K562 (cell line): ENCODE data around the gene ST6GAL1.
"Not testable (repeated sequence)": the region's sequence is repeated elsewhere in the genome, so short reads cannot be mapped to it uniquely, and the experiment has no call there.

Experiments
- BDP1 ChIP-seq: IDR thresholded peaks from 3 replicates; pipeline ENCODE4 v1.6.1; 2011; ENCODE audit not compliant: insufficient read length, insufficient read depth
- CTCF ChIP-seq, 3 experiments: IDR thresholded peaks in 2 of 3; conservative IDR thresholded peaks in 1 of 3; 2 replicates each; pipeline ENCODE4 v1.5.1; 2011 to 2012; ENCODE audit warnings: low read length in 3 of 3, mild to moderate bottlenecking in 3 of 3, control low read depth in 2 of 3, improper control_type of control experiment in 1 of 3, inconsistent platforms in 1 of 3, low read depth in 1 of 3, mixed read lengths in 1 of 3, moderate library complexity in 1 of 3; ENCODE audit not compliant: insufficient read depth in 2 of 3
- ELF1 ChIP-seq: fragments of 200-800 bp; sonication (Bioruptor generic); IDR thresholded peaks from 2 replicates; pipeline ENCODE4 v1.6.1; 2016; ENCODE audit warnings: missing genetic modification characterization, missing compliant biosample characterization
- ETV5 ChIP-seq: sonication (generic); formaldehyde crosslinking; IDR thresholded peaks from 2 replicates; pipeline ENCODE4 v1.4.0; 2020; ENCODE audit warnings: low read depth, mild to moderate bottlenecking, missing genetic modification reagents
- KDM4B ChIP-seq, 2 experiments: fragments of 450-650 bp in 1 of 2; sonication (generic) in 1 of 2; IDR thresholded peaks; 2 replicates each; pipeline ENCODE4 v1.6.1; 2016 to 2017; ENCODE audit warnings: borderline replicate concordance in 2 of 2, antibody characterized with exemption in 1 of 2, low read depth in 1 of 2, mild to moderate bottlenecking in 1 of 2
- NRF1 ChIP-seq, 2 experiments: fragments of 450-650 bp; IDR thresholded peaks in 1 of 2; conservative IDR thresholded peaks in 1 of 2; 2 replicates each; pipeline ENCODE4 v1.6.1; 2014; ENCODE audit warnings: mild to moderate bottlenecking in 2 of 2
- NUFIP1 ChIP-seq: fragments of 450-650 bp; IDR thresholded peaks from 2 replicates; pipeline ENCODE4 v1.6.1; 2018; ENCODE audit not compliant: partially characterized antibody
- POLR2AphosphoS5 ChIP-seq: IDR thresholded peaks from 2 replicates; pipeline ENCODE4 v1.6.1; 2011; ENCODE audit warnings: mild to moderate bottlenecking, low read depth, low read length, moderate library complexity; ENCODE audit not compliant: control insufficient read depth, insufficient read depth
- SREBF2 ChIP-seq: sonication (generic); formaldehyde crosslinking; IDR thresholded peaks from 2 replicates; pipeline ENCODE4 v1.4.0; 2020; ENCODE audit warnings: mild to moderate bottlenecking, missing genetic modification reagents
- YY1 ChIP-seq, 3 experiments: IDR thresholded peaks; 2 replicates each; pipeline ENCODE4 v1.6.1; 2011; ENCODE audit warnings: low read length in 2 of 3, mild to moderate bottlenecking in 2 of 3, moderate library complexity in 2 of 3, borderline replicate concordance in 1 of 3, control low read depth in 1 of 3, low read depth in 1 of 3; ENCODE audit not compliant: insufficient read depth in 3 of 3, insufficient replicate concordance in 2 of 3, control insufficient read depth in 1 of 3, insufficient read length in 1 of 3; ENCODE audit errors: extremely low read depth in 1 of 3
- ZFP30 ChIP-seq: fragments of 250-450 bp; sonication (Bioruptor Pico); IDR thresholded peaks from 2 replicates; pipeline ENCODE4 v1.8.0; 2022; ENCODE audit warnings: moderate library complexity, mild to moderate bottlenecking, inconsistent platforms, borderline replicate concordance
- TF ChIP-seq, protein P1 (sequence below): fragments of 450-650 bp; IDR thresholded peaks from one replicate; pipeline ENCODE4 v1.6.1; 2018; ENCODE audit warnings: mild to moderate bottlenecking, moderate library complexity; ENCODE audit not compliant: partially characterized antibody

- TF ChIP-seq CTCF (IDR thresholded peaks at IDR 0.05 in 2 of 3, conservative IDR thresholded peaks at IDR 0.05 in 1 of 3; ENCODE audit: insufficient read depth in 2 of 3, low read depth in 1 of 3, low read length in 3 of 3); ETV5 (CRISPR knock-in tag); SREBF2 (CRISPR knock-in tag); NUFIP1; NRF1 (conservative IDR thresholded peaks at IDR 0.05 in 1 of 2, IDR thresholded peaks at IDR 0.05 in 1 of 2); BDP1; ZFP30; ELF1 (tag); KDM4B (IDR thresholded peaks at IDR 0.05; ENCODE audit: borderline replicate concordance in 2 of 2, low read depth in 1 of 2); POLR2AphosphoS5; YY1 (IDR thresholded peaks at IDR 0.05; ENCODE audit: borderline replicate concordance in 1 of 3, control insufficient read depth in 1 of 3, extremely low read depth in 1 of 3, insufficient read depth in 3 of 3, insufficient read length in 1 of 3, insufficient replicate concordance in 2 of 3, low read depth in 1 of 3, low read length in 2 of 3): not testable (repeated sequence)
- TF ChIP-seq, protein P1, sequence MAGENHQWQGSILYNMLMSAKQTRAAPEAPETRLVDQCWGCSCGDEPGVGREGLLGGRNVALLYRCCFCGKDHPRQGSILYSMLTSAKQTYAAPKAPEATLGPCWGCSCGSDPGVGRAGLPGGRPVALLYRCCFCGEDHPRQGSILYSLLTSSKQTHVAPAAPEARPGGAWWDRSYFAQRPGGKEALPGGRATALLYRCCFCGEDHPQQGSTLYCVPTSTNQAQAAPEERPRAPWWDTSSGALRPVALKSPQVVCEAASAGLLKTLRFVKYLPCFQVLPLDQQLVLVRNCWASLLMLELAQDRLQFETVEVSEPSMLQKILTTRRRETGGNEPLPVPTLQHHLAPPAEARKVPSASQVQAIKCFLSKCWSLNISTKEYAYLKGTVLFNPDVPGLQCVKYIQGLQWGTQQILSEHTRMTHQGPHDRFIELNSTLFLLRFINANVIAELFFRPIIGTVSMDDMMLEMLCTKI: not testable (repeated sequence)
Observed at GRCh38 chr3:186884868-186885267, 45.5 kb upstream of the ST6GAL1 start.
